GM19463 (cell line): Measurements from ENCODE around the gene ERC2.

Experiments
- ATAC-seq: cut with Tn5 transposase; IDR thresholded peaks from one replicate; pipeline ENCODE4 v1.9.1; 2021; ENCODE audit warnings: mild to moderate bottlenecking, moderate library complexity; ENCODE audit not compliant: unreplicated experiment

ERC2 gene

DNA sequence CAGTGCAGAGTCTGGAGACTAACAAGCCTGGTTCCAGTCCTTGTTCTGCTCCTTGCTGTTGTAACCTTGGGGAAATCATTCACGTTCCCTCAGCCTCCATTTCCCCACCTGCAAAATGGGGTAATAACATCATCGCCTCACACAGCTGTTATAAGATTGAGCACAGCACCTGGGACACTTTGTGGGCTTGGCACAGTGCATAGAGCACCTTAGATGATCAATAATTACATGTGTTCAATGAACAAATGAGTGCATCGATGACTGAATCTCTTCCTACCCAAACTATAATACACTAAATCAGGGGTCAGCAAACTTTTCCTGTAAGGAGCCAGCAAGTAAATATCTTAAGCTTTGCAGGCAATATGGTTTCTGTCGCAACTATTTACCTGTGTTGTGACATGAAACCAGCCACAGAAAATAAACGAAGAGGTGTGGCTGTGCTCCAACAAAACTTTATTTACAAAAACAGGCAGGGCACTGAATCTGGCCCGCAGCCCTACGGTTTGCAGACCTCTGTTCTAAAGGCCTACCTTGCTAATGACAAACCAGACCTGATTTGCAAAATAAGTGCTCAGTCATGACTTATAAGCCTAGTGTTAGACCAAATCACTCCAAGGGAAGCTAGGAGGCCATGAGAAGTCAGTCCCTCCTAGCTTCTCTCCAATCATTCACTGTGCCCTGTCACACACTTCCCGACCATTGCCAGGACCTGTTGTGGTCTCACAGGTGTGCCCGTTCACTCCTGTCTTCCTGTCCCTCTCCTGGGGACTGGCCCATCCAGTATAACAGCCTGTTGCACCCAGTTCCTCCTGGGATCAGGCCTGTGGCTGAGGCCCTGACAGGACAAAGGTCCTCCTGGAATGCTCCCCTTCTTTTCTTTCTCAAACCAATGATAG lies 831.7 kb downstream of the ERC2 start:
- no peak for ATAC-seq

DNA sequence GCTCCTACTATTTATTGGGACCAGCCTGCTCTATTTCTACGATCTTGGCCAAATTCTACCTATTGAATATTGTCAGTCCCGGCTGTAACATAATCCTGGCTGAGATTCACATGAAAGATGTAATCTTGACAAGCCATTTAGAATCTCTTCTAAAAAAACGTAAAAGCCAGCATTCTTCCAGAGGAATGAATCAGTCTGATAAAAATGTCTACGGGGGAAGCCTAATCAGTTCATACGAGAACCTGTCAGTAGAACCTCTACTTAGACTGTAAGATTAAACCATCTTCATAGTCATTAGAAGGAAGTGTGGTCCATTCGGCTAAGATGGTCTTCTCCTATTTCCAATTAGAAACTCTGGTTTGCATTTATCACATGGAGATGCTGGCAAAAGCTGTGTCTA lies 833.9 kb downstream of the ERC2 start:
- no peak for ATAC-seq

DNA sequence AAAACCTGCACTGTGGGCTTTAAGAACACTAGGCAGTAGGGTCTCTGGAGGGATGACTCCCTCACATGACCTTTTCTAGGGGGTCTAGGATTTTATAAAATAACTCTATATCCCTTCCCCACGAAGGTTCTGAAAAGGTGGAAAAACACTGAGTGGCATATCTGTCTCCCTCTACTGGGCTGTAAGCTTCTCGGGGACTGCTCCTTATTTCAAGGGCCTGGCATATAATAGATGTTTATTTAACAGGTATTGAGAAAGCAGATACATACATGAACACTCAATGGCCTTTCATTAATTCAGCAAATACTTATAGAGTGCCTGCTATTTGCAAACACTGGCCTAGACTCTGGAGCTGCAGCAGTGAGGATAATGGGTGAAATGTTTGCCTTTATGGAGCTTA lies 834.9 kb downstream of the ERC2 start:
- no peak for ATAC-seq

DNA sequence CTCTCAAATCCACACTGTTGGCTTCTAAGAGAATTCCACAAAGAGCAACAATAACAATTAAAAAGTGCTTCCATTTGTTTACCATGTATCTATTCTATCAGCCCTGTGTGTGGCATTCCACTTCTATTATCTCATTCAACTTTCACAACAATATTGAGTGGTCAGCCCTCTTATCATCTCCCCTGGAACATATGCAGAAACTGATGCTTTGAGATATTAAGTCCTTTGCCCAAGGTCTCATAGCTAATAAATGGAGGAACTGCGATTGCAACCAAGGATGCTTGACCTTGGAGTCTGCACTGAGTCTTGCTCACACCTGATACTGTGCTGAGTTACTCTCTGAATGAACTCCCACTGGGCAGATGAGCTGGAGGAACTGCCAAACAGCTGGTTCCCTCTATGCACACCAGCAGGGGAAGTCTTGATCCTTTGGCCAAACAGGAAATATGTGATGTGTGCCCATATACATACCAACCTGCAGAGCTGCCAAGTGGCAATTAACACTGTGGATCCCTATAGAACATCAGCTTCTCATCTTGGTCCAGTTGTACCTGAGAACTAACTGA lies 836.4 kb downstream of the ERC2 start:
- no peak for ATAC-seq

DNA sequence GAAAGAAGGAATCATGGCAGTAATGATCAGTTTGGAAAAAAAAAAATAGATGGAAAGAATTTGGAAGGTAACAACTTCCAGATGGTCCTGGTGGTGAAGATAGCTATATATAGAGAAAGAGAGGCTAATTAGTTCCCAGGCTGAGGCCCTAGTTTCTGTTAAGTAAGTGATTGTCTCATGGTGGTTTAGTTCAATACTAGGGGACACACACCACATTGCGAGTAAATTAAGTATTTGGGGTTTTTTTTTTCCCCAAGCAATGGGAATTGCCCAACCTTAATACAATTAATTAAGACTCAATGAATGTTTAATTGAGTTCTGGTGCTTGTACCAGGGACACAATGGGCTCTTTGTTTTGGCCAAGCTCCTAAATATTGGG lies 837.4 kb downstream of the ERC2 start:
- ATAC-seq, result no peak

DNA sequence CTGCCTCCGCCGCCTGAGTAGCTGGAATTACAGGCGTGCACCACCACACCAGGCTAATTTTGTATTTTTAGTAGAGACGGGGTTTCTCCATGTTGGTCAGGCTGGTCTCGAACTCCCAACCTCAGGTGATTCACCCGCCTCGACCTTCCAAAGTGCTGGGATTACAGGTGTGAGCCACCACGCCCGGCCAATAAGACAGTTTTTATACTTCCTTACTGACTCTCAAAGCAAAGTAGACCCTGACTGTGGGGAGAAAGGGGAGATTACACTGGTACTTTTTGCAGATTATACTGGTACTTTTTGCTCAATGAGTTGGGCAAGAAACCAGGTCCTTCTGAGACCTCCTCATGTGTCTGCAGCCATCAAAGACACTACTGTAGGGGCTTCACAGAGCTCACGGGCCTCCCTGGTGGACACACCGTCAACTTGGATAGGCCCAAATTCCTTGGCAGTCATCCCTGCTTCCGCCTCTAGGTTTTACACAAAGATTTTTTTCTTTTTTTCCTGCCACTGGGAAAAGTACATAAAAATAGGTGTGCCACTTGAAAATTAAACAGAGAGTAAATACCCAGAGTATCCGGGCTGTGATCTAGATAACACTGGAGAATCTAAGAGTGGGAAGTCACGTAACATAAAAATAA lies 837.9 kb downstream of the ERC2 start:
- no peak for ATAC-seq

DNA sequence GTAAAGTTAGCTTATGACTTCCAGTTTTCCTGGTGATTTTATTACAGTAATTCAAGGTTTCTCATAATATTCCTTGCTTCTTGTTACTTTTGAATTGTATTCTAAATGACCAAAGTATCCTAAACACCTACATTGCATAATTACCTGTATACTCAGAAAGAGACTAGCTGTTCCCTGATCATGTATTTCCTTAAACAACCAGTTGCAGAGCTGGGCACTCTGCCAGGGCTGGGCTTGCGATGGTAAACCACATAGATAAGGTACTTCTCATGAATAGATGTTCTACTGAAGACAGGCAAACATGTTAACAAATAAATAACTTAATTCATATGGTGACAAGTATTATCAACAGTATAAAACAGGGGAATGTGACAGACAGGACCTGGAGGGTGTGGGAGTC lies 838.8 kb downstream of the ERC2 start:
- no peak for ATAC-seq

DNA sequence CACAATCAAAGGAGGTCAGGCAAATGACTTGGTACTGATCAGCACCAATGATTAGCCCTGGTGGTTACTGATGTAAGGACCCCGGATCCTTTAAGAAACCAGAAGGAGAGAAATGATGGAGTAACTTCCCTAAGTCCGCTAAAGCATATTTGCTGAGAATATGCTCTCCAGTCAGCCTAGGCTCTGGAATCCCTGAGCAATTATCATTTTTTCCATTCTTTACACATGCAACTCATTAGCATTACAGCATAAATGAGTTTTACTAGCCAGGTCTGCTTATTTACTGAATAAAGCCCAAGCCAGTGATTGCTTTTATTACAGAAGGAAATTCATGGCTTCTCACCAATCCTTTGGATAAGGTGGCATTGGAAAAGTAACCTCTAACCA lies 842.0 kb downstream of the ERC2 start:
- no peak for ATAC-seq

DNA sequence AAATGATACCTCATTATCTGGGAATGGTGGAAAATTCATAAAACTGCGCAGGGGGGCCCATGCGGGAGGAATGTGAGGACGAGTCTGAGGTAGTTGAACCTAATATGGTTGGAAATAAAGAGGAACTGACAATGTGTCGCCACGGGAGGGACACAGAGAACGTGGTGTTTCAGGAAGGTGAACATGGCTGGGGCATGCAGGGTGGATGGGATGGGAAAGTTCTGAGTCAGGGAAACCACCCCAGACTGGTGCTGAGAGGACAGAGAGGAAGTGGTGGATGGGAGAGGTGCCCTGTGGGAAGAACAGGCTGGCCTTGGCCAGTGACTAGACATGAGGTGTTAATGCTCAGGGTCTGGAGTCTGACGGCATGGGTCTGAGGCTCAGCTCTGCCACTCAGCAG lies 844.0 kb downstream of the ERC2 start:
- no peak for ATAC-seq

DNA sequence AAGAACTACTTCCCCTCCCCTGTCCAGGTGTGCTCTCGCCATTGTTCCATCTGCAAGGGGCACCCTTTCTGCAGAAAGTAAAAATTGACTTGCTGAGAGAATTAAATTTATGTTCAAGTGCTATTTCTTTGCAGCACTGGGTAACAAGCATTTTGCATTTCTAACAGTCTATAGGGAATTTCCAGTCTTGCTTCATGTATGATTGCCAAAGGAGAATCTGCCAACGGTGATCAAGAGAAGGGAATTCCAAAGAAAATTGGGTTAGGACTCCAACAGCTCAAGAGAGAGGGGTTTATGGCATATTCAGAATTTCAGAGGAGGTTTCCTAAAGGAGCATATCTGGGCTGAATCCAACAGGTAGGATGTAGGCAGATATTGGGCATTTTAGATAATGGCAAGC lies 844.5 kb downstream of the ERC2 start:
- no peak for ATAC-seq

DNA sequence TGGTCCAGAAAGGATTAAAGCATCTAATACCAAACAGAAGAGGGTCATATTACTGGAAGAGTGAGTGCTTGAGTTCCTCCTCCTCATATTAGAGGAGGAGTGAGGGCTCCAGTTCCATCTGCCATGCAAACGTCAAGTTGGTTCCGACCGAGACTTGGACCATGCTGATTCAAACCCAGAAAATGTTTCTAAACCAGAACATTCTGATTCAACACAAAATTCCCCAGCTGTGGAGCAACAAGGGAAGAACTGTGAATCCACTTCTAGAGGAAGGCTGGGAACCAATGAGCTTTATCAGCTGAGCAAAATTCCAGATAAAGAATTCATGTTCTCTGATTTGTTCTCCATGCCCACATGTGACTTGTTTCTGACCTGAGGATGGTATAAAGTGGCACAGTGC lies 845.5 kb downstream of the ERC2 start:
- no peak for ATAC-seq

DNA sequence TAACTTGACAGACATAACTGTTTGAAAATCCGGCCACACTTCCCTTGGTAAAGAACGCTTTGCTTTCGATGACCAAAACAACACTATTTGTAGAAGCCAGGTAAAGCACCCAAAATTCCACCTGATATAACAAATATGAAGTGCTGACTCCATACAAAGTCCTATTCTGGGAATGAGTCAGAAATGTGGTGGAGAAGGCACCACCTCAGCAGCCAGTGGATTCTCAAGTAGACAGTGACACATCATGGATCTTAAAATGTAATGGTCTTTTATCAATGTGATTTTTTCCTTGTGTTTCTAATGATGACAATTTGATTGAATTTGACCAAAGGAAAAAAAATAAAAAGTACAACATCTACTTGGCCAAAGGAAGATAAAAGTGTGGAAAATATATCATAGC lies 846.2 kb downstream of the ERC2 start:
- ATAC-seq, result no peak

DNA sequence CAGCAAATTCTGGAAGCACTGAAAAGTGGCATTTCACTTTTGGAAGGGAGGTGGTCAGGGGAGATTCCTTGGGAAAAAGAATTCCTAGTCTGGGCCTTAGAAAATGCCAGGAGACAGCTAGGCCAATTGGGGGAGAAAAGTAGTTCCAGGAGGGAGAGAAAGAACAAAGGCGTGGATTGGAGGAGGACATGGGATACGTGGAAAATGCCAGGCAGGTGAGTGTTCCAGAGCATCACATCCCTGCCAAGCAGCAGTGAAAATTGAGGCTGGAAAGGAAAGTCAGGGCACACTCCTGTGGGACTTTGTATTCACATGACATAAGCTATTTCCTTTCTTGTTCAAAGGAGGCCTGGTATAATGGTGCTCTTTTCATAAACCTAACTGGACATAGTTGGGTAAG lies 846.6 kb downstream of the ERC2 start:
- ATAC-seq, result no peak

DNA sequence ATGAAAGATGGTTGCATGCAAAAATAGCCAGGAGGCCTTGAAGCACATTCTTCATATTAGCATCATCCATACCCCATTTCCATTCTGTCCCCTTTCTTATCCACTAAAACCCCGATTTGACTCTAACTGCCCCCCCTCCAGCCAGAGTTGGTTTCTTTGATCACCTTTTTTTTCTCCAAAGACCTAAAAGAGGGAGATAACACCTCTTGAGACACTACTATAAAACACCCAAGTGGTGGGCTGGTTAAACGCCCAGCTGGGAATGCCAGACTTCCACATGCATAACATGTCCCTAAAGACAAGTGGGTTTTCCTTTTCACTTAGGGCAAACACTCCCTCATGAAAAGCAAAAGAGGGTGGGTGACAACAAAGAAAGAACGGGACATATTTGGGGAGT lies 847.2 kb downstream of the ERC2 start:
- ATAC-seq, result no peak

DNA sequence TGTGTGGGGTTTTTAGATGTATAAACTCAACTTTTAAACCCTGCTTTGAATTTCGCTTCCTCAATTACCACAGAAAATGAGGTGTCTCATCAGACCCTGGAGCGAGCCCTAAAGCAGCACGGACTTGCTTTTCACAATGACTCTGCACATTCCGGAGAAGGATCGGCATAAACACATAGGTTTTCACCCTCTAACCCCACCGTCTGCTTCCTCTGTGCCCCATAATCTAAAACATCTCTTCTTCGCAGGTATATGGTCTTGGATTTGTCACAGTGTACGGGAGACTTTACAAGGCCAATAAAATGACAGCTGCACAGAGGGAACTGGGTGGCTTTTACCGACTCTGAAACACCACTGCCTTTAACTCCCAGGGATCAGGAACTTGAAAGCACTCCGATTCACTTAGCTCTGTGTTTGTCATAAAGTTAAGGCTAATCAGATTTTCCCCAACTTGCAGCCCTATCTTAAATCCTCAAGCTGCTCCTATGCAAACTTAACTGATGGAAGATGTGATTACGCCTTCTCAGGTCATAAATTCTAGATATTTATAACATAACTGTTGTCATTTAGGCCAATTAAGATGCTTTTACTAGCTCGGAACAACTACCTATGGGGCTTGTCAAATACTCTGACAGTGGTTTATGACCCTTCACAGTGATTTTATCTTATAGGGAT lies 847.8 kb downstream of the ERC2 start:
- peak; percentile 59 for ATAC-seq

DNA sequence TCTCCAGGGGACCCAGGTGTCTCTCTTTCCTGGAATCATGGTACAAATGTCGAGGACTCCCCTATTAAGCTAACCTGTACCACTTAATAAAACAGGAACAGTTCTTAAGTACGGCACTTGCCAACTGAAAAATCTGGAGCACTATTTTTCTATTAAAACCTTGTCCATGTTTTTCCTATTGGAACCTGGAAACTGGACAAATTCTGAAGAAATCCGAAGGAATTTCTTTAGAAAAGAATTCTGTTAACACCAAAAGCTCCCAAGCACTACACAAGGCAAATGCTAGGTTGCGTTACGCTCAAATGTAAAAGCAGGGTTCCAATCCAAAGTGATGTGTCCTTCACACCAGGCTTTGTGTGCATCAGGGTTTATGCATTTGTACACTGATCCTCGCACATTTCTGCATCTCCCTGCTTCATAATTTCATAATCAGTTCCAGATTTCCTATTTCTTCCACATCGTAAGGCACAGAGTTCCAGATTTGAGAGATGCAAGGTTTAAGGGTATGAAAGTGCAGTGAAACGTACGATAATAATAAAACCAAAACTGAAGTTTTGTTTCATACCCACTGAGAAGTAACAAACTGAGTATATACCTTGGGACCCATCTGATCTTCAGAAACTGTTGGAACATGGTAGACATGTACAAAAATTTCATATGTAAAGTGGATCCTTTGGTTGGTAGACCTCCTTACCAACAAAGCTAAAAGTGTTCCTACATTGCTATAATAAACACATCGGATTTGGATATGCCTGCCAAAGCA lies 849.0 kb downstream of the ERC2 start:
- peak; percentile 39 for ATAC-seq

DNA sequence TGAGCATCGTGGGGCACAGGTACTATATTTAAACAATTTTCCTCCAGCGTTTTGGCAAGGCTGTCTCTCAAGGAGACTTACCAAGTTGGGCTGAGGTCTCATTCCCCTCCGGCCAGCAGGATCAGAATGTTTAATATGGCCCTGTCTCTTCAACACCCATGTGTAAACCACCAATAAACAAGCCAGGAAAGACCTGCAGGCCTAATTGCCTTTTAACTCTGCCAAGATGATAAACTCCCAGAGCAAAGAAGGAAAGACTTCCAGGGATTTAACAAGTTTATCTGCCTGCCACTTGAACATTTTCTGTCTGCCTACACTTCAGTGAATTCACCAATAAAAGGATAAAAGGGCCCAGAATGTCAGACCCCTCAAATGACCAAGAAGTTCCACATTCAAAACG lies 850.9 kb downstream of the ERC2 start:
- ATAC-seq, result no peak

DNA sequence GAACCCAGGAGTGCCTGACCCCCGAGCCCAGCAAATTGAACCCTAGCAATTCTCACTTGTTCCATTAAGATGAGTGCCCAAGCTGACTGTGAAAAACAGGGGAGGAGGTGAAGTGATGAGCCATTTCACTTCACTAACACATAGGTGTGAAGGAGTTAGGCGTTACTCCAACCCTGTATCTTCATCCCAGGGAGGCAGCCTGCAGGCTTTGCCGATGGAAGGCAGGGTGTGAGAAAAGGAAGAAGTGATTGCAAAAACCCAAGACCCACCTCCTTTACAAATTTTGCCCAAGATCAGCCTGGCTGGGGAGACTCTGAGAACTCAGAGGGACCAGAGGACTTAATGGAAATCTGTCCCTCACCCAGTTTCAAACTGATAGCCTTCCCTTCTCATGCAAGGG lies 851.5 kb downstream of the ERC2 start:
- no peak for ATAC-seq

DNA sequence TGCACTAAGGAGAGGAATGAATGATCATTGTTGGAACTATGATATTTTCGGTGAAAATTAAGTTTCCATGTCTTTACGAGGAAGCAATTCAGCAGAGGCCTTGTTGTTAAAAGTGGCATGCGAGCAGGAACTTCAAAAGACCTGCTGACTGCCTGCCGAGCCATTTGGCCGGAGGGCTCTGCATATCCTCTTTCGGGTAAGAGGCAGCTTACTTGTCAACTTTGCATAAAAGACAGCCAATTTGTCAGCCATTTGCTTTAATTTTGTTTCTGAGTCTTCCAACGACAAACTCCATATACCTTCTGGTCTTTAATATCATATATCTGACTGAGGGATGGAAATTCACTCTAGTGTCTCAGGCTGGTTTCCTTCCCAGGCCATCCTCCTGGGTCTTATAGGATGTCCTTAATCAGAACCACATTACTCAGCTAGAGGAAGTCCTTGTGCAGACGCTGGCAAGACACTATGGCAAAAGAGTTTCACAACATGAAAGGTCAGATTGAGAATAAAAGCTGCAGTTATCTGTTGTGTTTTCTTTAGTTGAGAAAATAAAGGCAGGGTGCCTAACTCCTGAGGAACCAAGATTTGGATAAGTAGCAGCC lies 852.5 kb downstream of the ERC2 start:
- ATAC-seq, result no peak

DNA sequence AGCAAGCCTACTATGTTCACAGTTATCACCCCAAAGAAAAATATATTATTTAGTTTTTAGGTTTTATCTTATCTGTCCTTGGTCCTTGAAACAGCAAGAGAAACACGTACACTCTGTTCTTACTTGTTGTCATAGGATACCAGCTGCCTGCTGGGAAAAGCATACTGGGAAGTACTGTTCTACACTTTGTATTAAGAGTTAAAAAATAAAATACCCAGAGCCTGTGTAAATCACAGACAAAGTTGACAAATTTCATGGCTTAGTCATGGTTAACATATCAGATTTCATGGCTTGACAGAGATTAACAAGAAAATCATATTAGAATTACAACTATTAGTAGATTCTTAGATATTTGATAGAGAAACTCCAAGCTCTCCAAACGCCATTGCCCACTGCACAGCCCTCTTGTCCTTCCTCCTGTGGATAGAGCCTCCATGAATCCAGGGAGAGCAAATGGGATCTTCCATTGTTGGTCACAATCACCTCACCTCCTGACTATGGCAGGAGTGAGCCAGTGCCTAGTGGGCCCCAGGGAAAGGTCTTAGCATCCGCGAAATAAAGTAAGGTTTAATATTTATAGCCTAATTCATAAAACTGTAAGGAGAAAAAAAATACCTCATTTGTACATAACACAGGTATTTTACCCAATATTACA lies 853.1 kb downstream of the ERC2 start:
- ATAC-seq, result no peak
